Neural crest cell (in vitro differentiated cells): ENCODE results near the gene WIPF2. TPM values are rescaled to one million over a fixed set of nuclear protein-coding genes. Genes with fewer than 3 reads are reported as not detected.
A peak's percentile ranks its signal among the peaks of the same experiment; 100 is the strongest.

Source experiments
- DNase-seq: peaks from one replicate; pipeline ENCODE4 v3.0.0; 2021; ENCODE audit warnings: low read depth, mixed read lengths, low spot score
- H3K27ac Mint-ChIP-seq: one replicate; pipeline ENCODE4 v1.8.0; 2021; ENCODE audit warnings: mild to moderate bottlenecking, mixed read lengths; ENCODE audit not compliant: unreplicated experiment
- H3K27me3 Mint-ChIP-seq: 2 replicates; pipeline ENCODE4 v1.8.0; 2021; ENCODE audit warnings: low read depth, mild to moderate bottlenecking, mixed read lengths
- H3K36me3 Mint-ChIP-seq: 2 replicates; pipeline ENCODE4 v1.8.0; 2021; ENCODE audit warnings: low read depth, mild to moderate bottlenecking, mixed read lengths
- H3K4me1 Mint-ChIP-seq: 2 replicates; pipeline ENCODE4 v1.8.0; 2021; ENCODE audit warnings: mixed read lengths
- H3K4me3 Mint-ChIP-seq: one replicate; pipeline ENCODE4 v1.8.0; 2021; ENCODE audit warnings: mild to moderate bottlenecking, mixed read lengths
- H3K9me3 Mint-ChIP-seq: 2 replicates; pipeline ENCODE4 v1.8.0; 2021; ENCODE audit warnings: mixed read lengths
- CTCF ChIP-seq: fragments of 200-600 bp; sonication (generic); conservative IDR thresholded peaks from 2 replicates; pipeline ENCODE4 v1.5.0; 2021; ENCODE audit warnings: antibody characterized with exemption, mild to moderate bottlenecking
- total RNA-seq: library from RNA; stranded (reverse); gene quantifications from 2 replicates; pipeline ENCODE4 v1.2.1, GENCODE V29; 2021

The WIPF2 gene
- total RNA-seq, 1 donor from 2014 or later: 28.7 TPM

GRCh38 chr17:40318830-40319391 lies 99.8 kb downstream of the WIPF2 start:
- peaks cover 16% of the 10 kb centered on the region for H3K27me3 Mint-ChIP-seq
- DNase-seq: no peak
- H3K4me1 Mint-ChIP-seq: peaks cover 64% of the 10 kb centered on the region
- TF ChIP-seq CTCF: no peak
- H3K27ac Mint-ChIP-seq: peak overlapping the region; percentile 89
- H3K36me3 Mint-ChIP-seq: no peaks in the 10 kb centered on the region
- no peaks in the 10 kb centered on the region for H3K9me3 Mint-ChIP-seq
- peak overlapping the region; percentile 79 for H3K4me3 Mint-ChIP-seq

- Mint-ChIP-seq H3K4me1 (peaks cover 60% of the 10 kb centered on the region), H3K4me3 (peak overlapping the region; percentile 79), H3K9me3 (no peaks in the 10 kb centered on the region), H3K36me3 (no peaks in the 10 kb centered on the region), H3K27ac (no peak overlapping the region), H3K27me3 (peaks cover 16% of the 10 kb centered on the region)
- TF ChIP-seq CTCF: no peak
- DNase-seq: no peak
Measured at GRCh38 chr17:40319651-40320540, 100.8 kb downstream of the WIPF2 start.

- Mint-ChIP-seq H3K27ac (no peak overlapping the region), H3K9me3 (no peaks in the 10 kb centered on the region), H3K4me3 (peak overlapping the region; percentile 79), H3K4me1 (peaks cover 56% of the 10 kb centered on the region), H3K27me3 (peaks cover 16% of the 10 kb centered on the region), H3K36me3 (no peaks in the 10 kb centered on the region)
- no peak for DNase-seq
- TF ChIP-seq CTCF: no peak
Measured at GRCh38 chr17:40320756-40321523, 101.8 kb downstream of the WIPF2 start.

GRCh38 chr17:40321524-40321929 lies 102.4 kb downstream of the WIPF2 start:
- H3K4me1 Mint-ChIP-seq: peaks cover 55% of the 10 kb centered on the region
- no peak overlapping the region for H3K27ac Mint-ChIP-seq
- H3K27me3 Mint-ChIP-seq: peaks cover 11% of the 10 kb centered on the region
- no peak for DNase-seq
- no peaks in the 10 kb centered on the region for H3K36me3 Mint-ChIP-seq
- H3K4me3 Mint-ChIP-seq: peak overlapping the region; percentile 57
- TF ChIP-seq CTCF: no peak
- no peaks in the 10 kb centered on the region for H3K9me3 Mint-ChIP-seq

- no peaks in the 10 kb centered on the region for H3K9me3 Mint-ChIP-seq
- TF ChIP-seq CTCF: no peak
- H3K4me3 Mint-ChIP-seq: no peak overlapping the region
- no peak overlapping the region for H3K27ac Mint-ChIP-seq
- DNase-seq: no peak
- H3K36me3 Mint-ChIP-seq: no peaks in the 10 kb centered on the region
- peaks cover 11% of the 10 kb centered on the region for H3K27me3 Mint-ChIP-seq
- peaks cover 56% of the 10 kb centered on the region for H3K4me1 Mint-ChIP-seq
Measured at GRCh38 chr17:40321961-40322357, 102.9 kb downstream of the WIPF2 start.
